Retinal pigment epithelial cell (primary cell): ENCODE data around the gene EXOC4.

Source experiments
- DNase-seq: peaks from one replicate; pipeline ENCODE4 v3.0.0-alpha.2; 2010; ENCODE audit warnings: low read depth
- H3K4me3 ChIP-seq: 2 replicates; pipeline ENCODE4 v1.5.1; 2011; ENCODE audit warnings: mild to moderate bottlenecking, low read length, control low read depth, moderate library complexity
- TF ChIP-seq, protein P1 (sequence below): conservative IDR thresholded peaks from 2 replicates; pipeline ENCODE4 v1.5.1; 2011; ENCODE audit warnings: low read depth, low read length, control low read depth, inconsistent platforms

Gene EXOC4

DNA sequence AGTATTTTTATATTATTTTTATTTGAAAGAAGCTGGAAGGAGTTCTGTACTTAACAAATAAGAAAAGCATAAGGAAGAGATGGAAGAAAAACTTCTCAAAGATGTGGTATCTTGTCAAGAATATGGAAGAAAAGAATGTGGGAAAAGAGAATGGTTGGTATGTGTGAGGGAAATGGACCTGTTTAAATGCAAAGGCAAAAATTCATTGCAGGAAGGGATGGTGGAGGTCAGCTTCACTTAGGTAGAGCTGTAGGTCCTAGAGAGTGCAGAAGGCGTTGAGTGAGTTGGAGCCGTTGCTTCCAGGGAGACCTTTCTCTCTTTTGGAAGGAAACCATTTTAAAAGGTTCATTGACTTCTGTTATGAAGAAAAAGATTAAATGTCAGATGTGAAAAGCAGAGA lies 107.3 kb downstream of the EXOC4 start:
- H3K4me3 ChIP-seq: no peak overlapping the region
- TF ChIP-seq, protein P1, sequence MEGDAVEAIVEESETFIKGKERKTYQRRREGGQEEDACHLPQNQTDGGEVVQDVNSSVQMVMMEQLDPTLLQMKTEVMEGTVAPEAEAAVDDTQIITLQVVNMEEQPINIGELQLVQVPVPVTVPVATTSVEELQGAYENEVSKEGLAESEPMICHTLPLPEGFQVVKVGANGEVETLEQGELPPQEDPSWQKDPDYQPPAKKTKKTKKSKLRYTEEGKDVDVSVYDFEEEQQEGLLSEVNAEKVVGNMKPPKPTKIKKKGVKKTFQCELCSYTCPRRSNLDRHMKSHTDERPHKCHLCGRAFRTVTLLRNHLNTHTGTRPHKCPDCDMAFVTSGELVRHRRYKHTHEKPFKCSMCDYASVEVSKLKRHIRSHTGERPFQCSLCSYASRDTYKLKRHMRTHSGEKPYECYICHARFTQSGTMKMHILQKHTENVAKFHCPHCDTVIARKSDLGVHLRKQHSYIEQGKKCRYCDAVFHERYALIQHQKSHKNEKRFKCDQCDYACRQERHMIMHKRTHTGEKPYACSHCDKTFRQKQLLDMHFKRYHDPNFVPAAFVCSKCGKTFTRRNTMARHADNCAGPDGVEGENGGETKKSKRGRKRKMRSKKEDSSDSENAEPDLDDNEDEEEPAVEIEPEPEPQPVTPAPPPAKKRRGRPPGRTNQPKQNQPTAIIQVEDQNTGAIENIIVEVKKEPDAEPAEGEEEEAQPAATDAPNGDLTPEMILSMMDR: no peak
- DNase-seq: no peak

DNA sequence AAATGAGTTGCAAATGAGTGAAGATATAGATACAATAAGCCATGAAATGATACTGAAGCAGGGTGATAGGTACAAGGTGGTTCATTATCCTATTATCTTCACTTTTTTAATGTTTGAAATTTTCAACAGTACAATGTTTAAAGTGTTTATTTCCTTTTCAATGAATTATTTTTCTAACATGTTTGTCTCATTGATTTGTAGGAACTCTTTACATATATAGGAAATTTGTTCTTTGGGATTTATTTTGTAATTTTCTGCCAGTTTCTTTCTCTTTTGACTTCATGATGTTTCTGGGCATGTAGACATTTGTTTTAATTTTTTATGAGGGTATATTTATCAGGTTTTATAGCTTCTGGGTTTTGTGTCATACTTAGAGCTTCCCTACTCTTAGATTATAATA lies 108.9 kb downstream of the EXOC4 start:
- no peak overlapping the region for H3K4me3 ChIP-seq
- no peak for DNase-seq
- TF ChIP-seq, protein P1: no peak

- no peak for DNase-seq
- no peak overlapping the region for H3K4me3 ChIP-seq
- TF ChIP-seq, protein P1: no peak
Measured at GRCh38 chr7:133364959-133365690, 112.2 kb downstream of the EXOC4 start.

- TF ChIP-seq, protein P1: no peak
- H3K4me3 ChIP-seq: no peak overlapping the region
- peak; percentile 18 for DNase-seq
Measured at GRCh38 chr7:133365917-133366316, 113.0 kb downstream of the EXOC4 start.

- TF ChIP-seq, protein P1: no peak
- no peak for DNase-seq
- H3K4me3 ChIP-seq: no peak overlapping the region
Measured at GRCh38 chr7:133367561-133367960, 114.7 kb downstream of the EXOC4 start.

- no peak for DNase-seq
- H3K4me3 ChIP-seq: no peak overlapping the region
- TF ChIP-seq, protein P1: no peak
Measured at GRCh38 chr7:133369130-133369529, 116.3 kb downstream of the EXOC4 start.

DNA sequence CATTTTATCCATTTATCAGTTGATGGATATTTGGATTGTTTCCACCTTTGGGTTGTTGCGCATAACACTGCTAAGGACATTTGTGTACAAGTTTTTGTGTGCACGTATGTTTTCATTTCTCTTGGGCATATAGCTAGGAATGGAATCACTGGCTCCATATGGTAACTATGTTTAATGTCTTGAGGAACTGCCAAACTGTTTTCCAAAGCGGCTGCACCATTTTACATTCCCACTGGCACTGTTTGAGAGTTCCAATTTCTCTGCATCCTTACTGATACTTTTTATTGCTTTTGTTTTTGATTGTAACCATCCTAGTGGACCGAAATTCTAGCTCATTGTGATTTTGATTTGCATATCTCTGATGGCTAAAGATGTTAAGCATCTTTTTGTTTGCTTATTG lies 118.7 kb downstream of the EXOC4 start:
- H3K4me3 ChIP-seq: no peak overlapping the region
- TF ChIP-seq, protein P1: no peak
- DNase-seq: no peak
